HG03378 (cell line): ENCODE measurements around the gene DMRTB1.

Experiments
- ATAC-seq: cut with Tn5 transposase; IDR thresholded peaks from one replicate; pipeline ENCODE4 v1.9.1; 2021; ENCODE audit warnings: mild to moderate bottlenecking, moderate library complexity; ENCODE audit not compliant: unreplicated experiment

Gene DMRTB1

DNA sequence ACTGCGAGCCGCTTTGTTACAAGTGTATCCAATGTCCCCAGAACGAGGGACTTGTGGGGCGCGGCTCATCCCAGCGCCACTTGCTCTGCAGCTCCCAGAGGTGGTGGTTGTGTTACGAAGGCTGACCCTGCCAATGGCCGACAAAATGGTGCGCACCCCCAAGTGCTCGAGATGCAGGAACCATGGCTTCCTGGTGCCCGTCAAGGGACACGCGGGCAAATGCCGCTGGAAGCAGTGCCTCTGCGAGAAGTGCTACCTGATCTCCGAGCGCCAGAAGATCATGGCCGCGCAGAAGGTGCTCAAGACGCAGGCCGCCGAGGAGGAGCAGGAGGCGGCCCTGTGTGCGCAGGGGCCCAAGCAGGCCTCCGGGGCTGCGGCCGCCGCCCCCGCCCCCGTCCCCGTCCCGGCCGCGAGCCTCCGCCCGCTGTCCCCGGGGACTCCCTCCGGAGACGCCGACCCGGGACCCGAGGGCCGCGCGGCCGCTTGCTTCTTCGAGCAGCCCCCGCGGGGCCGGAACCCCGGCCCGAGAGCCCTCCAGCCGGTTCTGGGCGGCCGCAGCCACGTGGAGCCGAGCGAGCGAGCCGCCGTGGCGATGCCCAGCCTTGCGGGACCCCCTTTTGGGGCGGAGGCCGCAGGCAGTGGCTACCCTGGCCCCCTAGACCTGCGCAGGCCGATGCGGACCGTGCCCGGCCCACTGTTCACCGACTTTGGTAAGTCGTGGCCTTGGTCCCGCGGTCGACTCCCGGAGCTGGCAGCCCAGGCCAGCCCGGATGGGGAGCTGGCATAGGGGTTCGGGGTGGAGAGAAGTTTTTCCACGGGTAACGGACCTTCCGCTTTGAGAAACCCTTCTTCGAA, at the start of gene DMRTB1:
TSS of gene DMRTB1 (plus strand) at position 79 of the 855 bp plus-strand sequence. CDS start at position 134, 55 bp downstream.
- no peak for ATAC-seq

DNA sequence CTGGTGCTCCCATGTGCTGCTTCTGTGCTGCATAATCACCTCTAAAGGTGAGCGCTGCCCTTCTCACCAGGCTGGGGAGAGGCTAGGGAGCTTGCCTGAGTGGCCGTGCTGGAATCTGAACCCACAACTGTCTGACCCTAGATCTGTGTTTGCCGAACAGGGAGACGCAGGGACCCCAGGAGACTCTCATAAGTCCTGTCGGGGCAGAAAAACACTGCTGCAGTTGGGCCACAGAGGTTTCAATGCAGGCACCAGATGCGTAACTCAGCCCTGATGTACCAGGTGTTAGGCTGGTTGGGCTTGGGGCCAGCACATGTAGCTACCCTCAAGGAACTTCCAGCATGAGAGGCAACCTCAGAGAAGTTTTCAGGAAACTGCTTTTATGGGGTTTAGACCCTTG, 49.5 kb upstream of the DMRTB1 start:
- ATAC-seq, result peak; percentile 6

DNA sequence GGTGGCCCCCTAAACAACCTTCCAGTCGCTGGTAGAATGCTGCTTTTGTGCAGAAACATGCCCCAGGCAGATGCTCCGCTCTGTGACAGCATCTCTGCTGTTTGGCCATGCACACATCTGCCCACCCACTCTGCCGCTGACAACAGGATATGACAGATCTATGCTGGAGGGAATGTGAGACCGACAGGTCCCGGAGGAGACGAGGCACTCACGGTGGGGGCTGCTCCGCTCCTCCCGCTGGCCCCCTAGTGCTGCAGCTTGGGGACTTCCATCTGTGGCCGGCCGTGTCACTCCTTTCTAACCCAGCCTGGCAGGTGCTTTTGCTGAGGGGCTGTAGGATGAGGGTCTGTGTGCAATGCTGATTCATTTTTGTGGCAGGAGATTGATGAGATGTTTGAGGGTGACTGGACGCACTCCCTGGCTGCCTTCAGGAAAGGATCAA, 49.1 kb upstream of the DMRTB1 start:
- ATAC-seq, result peak; percentile 40

DNA sequence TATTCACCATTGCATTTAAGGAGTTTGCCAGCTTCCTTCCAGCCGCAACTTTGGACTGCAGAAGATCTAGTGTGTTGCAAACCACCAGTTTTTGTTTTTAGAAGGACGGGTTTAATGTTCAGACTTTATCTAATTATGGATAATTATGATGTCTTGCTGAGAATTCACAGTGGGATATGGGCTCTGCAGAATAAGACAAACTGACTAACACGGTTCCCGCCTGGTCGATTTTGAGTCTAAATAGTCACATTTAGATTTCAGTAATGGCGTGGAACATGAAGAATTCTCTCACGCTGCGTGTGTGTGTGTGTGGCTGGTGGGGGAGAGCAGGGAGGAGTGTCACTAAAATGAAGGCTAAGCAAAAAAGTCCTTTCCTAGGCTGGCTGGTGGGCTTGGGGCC, 48.5 kb upstream of the DMRTB1 start:
- ATAC-seq, result no peak

DNA sequence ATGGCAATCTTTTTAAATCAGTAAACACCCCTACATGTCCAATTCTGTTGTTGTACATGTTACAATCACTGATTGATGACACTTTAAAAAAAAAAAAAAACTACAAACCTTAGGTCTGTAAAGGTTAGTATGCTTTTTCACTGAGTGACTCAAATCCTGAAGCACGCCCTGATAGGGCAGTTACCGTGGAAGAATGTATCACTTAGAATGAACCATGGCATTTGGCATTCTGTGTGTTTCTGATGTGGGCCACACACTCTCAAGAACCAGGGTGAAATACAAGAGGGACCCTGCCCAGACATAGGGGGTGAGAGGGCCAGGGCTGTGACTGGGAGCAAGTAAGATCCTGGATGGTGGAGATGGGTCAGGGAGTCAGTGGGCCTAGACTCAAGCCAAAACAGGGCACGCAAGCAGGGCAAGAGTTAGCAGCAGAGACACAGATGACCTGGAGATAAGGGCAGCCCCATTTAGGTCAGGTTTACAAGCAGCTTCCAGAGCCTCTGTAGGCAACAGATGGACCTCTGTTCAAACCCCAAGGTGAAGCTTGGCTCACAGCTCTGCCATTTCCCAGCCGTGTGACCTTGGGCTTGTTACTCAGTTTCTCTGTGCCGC, 47.6 kb upstream of the DMRTB1 start:
- no peak for ATAC-seq

DNA sequence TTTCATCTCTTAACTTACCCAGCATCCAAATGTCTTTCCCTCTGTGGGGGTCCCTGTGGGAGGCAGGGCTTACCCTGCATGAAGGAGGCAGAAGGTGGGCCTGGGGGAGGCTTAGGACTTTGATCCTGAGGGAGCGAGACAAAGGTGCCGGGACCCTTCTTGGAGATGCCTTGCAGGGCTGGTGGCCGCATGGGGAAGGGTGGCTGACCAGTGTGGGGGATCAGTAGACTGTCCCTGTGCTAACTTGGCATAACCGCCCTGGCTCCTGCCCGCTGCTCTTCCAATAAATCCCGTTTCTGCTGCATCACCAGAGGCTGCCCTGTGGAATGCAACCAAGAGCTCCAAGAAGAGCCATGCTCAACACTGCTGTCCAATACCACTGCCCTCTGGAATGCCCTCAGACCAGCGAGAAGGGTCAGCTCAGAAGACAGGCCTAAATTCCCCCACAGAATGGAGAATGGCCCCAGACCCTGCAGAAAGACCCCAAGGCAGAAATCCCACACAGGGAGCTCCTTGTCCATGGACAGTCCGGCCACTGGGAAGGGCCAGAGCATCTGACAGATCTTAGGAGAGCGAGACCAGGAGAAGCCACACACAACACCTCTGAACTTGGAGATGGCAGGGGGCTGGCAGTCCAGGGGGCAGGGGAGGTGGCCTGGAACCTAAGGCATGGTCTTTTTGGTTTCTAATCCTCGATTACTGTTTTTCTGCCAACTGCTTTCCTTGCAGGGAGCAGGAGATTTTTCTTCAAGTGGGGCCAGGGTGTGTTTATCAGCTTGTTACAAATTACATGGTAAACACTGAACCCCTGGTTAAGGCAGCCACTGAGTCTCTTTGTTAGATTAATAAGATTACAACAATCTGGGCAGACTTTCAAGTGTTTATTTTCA, 46.7 kb upstream of the DMRTB1 start:
- no peak for ATAC-seq

DNA sequence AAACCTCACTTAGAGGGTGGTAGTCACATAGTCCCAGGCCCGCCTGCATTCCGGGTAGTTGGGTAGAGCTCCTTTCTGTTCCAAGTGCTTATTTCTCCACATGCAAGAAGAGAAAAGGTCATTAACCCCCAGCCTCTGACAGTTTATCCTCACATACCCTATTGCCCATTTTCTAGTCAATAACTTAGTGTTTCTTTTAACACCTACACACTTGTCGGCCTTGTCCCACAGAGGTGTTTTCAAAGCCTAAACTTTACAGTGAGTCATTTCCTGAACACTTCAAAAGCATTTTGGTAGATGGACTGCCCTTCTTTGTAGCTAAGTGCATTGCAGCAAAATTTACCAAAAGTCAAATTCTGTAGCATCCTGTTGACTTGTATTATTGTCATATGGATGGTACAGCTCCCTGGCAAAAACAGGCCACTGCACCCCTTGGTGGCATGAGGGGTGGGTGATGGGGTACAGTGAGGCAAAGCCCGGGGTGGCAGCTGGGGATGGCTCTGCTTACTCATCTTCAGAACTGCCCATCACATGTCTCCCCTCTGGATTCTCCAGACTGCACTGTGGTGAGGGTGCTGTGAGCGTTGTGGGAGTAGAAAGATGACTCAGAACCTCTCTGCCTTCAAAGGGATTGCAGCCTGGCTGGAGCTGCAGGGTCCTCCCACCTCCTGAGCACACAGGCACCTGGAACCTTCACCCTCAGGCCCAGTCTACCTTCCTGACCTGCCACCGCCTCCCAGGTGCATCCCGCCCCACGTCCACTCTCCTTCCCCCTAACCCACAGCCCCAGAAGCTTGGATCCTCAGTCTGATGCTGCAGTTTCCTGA, 45.8 kb upstream of the DMRTB1 start:
- peak; percentile 55 for ATAC-seq

DNA sequence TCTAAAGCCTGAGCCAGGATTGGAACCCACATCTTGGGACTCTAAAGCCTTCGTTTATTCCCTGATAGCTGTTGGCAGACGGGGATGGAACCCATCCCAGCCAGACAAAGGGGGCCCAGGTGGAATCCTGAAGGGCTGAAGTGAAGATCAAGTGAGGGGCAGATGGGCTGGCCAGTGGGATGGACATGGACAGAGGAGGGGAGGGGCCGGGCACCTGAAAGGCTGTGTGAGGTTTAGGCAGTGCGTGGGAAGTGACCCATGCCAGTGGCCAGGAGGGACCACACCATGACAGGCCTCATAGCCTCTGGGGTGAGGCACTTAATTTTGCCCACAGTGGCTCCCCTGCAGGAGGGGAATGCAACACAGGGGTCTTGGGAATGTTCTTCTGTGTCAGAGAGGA, 44.6 kb upstream of the DMRTB1 start:
- no peak for ATAC-seq

DNA sequence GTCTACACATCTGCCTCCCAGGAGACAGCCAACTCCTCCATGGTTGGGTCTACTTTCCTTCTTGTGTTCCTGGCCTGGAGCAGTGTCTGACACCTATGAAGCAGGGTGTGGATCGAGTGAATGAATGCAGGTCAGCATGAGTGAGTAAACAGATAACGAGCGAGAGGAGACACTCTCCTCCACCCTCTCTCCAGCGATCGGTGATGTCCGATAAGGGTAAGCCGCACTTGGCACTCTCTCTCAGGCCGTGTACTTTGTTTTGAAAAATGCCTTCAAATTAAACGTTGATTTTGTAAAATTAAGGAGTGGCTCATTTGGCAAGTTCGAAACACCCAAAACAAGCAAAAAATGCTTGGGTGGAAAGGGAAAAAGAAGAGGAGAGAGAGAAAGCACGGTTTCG, 43.8 kb upstream of the DMRTB1 start:
- ATAC-seq, result no peak

DNA sequence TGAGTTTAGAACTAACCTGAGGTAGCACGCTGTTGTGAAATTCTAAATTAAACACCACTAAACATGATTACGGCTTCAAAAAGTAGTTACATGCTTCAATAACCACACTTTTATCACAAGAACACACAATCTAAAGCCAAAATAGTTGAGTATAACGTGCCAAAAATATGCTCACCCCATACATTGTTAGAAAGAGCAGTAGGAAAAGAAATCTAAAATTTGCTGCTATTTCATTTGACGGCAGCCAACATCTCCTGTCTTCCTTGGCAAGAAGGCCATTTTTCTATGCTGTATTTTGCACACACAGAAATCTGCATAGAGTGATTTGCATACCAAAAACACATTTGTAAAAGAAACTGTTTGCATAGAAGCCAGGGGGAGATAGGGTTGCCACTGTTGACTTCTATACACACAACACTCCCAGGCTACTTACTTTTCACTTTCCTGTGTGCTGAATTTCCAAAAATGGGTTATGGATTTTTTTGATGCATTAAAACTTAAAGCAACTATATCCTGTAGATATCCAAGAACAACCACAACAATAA, 42.9 kb upstream of the DMRTB1 start:
- no peak for ATAC-seq

DNA sequence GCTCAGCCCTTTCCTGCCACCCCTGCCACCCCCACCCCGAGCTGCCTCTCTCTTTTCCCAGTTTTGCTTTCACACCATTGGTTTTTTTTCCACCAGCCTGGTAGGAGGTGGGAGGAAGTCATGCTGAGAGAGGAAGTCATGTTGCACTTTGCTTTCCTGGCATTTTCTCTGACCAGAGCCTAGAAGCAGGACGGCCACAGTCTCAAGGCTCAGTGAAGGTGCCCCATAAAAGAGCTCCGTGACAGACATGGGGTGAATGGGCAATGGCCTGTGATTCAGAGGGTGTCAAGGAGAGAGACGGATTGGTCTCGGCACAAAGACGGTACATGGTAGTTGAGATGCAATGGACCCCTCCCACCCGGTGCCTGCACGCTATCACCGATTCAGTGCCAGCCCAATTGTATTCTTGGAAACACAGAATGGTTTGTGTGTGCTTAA, 42.1 kb upstream of the DMRTB1 start:
- no peak for ATAC-seq

DNA sequence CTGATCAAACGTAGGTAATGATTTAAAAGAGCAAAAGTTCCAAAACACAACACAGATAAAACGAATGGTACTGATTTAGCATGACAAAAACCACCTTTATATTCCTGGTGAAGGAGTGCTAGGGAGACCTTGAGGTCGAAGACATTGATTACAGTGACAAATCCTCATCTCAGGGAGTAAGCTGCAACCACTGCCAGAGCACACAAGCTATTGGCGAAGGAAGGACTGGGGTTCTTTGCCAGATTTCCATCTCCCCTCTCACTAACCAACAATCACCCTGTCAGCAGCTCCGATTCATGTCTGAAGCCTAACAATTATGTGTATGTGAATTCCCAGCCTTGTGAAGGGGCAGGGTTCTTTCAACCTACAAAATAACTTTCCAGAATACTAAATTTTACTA, 40.2 kb upstream of the DMRTB1 start:
- ATAC-seq, result no peak

DNA sequence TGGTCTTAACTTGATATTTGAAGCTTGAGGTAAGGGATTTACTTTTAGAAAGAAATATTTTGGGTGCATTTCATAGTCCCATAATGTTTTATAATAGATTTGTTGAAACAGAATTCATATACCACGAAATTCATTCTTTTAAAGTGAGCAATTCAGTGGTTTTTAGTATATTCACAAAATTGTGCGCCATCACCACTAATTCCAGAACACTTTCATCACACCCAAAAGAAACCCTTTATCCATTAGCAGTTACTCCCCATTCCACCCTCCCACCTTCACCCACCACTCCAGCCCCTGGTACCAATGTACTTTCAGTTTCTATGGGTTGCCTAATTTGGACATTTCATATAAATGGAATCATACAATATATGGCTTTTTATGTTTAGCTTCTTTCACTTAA, 38.9 kb upstream of the DMRTB1 start:
- ATAC-seq, result no peak

DNA sequence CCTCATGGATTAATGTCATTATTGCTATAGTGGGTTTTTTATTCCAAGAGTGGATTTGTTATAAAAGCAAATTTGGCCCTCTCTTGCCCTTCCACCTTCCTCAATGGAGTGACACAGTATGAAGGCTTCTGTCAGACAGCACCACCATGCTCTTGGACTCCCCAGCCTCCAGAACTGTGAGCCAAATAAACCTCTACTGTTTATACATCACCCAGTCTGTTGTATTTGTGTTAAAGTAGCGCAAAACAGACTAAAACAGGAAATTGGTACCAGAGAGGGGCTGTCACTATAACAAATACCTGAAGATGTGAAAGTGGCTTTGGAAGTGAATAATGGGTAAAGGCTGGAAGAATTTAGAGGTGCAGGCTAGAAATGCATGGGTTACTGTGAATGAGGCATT, 38.0 kb upstream of the DMRTB1 start:
- no peak for ATAC-seq

DNA sequence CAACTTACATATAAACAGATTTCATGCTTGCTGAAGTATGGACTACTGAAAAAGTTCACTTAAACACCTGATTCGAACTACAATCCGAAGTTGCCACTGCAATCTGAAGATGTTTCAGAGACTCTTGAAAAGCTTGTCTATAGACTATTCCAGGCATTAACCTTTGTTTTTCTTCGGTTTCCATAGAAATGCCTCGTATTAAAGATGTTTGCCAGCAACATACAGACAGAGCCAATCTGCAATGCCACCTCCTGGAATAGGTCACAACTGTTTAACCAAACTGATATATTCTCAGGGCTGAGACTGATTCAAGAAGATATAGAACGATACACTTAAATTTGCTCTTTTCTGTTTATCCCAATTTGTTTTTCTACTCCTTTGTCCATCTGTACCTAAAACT, 28.9 kb upstream of the DMRTB1 start:
- ATAC-seq, result no peak

DNA sequence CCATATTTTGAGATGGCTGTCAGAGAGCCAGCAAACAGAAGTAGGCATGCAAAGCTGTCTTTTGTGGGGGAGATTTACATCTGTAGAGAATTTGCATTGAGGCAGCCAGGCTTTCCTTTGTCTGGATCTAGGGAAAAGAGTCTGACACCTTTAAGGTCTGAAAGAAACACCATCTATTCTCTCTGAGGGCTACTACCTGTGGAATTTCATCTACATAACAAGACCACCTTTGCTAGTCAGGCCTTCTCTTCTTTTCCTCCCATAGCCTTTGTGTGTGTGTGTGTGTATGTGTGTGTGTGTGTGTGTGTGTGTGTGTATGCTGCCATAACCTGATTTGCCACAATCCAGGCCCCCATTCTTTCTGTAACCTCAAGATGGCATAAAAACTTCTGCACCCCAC, 28.4 kb upstream of the DMRTB1 start:
- no peak for ATAC-seq

DNA sequence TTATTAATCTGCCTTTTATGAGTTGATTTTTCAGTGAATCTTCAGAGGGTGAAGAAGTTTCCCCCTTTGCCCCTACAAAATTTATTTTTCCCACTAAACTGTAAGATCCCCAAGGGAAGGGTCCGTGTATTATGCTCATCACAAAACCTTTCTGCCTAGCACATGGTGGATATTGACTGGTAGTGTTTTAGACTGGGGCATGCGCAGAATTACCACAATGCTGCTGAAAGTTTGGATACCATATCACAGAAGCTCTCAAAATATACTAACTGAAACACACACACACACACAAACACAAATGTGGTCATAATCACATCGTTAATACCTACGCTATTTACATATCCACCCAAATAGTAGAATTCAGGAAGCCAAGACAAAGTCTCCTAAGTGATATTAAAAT, 28.0 kb upstream of the DMRTB1 start:
- no peak for ATAC-seq

DNA sequence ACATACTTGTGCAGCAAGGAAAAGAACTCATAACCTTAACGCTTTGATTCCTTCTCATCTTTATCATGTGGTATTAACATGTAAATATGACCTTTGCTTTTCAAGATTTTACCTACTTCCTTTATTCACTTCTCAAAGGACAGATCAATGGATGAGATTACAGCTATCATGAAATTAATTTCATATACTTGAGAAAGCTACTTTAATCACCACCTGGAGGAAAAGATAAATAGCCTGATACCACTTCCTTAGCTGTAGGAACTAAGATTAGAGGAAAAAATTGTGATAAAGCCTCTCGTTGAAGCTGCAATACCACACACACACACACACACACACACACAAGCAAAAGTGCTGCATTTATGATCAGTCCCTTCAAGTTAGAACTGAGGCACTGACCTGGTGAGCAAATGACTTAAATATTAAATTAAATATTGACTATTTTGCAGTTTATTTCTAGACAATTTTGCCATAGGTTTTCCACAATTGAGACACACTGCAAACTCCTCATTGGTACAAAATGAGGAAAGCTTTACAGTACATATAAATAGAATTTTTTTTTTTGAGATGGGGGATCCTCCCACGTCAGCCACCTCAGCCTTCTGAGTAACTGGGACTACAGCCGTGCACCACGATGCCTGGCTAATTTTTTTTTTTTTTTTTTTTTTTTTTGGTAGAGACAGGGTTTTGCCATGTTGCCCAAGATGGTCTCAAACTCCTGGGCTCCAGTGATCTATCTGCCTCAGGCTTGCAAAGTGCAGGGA, 27.2 kb upstream of the DMRTB1 start:
- no peak for ATAC-seq

DNA sequence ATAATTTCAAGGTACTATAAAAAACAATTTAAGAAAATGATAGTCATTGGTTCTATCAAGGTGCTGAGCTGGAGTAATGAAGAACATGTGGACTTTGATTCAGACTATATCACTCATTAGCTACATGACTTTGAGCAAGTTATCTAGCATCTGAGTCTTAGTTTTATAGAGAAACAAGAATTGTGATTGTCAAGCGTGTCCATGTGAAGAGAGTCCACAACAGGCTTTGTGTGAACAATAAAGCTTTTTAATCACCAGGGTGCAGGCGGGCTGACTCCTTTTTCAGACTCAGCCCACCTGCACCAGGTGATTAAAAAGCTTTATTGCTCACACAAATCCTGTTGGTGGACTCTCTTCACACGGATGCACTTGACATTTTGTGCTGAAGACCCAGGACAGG, 26.6 kb upstream of the DMRTB1 start:
- no peak for ATAC-seq
